DOHH2 (cell line): ENCODE results near the gene C1orf105.

Source experiments
- EZH2phosphoT487 ChIP-seq: fragments of 200-600 bp; sonication (generic); IDR thresholded peaks from 2 replicates; pipeline ENCODE4 v1.6.1; 2017; ENCODE audit warnings: borderline replicate concordance, mild to moderate bottlenecking, antibody characterized with exemption, low read length, moderate library complexity, mixed read lengths
- TF ChIP-seq, protein P1 (sequence below): fragments of 200-600 bp; sonication (generic); IDR thresholded peaks from one replicate; pipeline ENCODE4 v1.5.1; 2014; ENCODE audit warnings: antibody characterized with exemption, mild to moderate bottlenecking, low read depth, low read length; ENCODE audit not compliant: poor library complexity, severe bottlenecking

DNA sequence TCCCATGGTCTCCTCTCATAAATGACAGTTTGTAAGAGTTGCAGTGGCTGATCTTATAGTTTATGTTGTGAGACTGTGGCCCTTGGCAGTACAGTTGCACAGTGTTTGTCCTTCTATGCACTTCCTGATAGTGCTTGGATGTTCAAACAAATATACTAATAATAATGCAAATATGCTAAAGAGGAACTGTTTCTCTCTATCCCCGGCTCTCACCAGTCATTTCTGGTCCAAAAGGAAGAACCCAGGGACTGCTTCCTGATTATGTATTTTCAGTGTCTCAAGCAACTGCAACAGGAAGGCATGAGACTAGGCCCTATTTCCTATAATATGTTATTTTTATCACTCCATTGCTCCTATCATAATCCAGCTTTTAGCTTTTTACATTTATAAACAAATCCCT is 95.4 kb downstream of the C1orf105 start:
- TF ChIP-seq, protein P1, sequence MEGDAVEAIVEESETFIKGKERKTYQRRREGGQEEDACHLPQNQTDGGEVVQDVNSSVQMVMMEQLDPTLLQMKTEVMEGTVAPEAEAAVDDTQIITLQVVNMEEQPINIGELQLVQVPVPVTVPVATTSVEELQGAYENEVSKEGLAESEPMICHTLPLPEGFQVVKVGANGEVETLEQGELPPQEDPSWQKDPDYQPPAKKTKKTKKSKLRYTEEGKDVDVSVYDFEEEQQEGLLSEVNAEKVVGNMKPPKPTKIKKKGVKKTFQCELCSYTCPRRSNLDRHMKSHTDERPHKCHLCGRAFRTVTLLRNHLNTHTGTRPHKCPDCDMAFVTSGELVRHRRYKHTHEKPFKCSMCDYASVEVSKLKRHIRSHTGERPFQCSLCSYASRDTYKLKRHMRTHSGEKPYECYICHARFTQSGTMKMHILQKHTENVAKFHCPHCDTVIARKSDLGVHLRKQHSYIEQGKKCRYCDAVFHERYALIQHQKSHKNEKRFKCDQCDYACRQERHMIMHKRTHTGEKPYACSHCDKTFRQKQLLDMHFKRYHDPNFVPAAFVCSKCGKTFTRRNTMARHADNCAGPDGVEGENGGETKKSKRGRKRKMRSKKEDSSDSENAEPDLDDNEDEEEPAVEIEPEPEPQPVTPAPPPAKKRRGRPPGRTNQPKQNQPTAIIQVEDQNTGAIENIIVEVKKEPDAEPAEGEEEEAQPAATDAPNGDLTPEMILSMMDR, result no peak
- no peak for TF ChIP-seq EZH2phosphoT487
